HepG2 (cell line): ENCODE data around the gene ZER1. TPM values are rescaled to one million over a fixed set of nuclear protein-coding genes. Genes with fewer than 3 reads are reported as not detected.
"Not testable (repeated sequence)": the region's sequence is repeated elsewhere in the genome, so short reads cannot be mapped to it uniquely, and the experiment has no call there.

ENCODE experiments used
- ATAC-seq: fragments of 200-7000 bp; cut with Tn5 transposase; 3 replicates; pipeline ENCODE4 v1.9.1; 2020; ENCODE audit warnings: mild to moderate bottlenecking, moderate library complexity
- BruUV-seq: library from RNA; stranded (reverse); fragments of 400-500 nt; replicated peaks from 2 replicates; lab custom pipeline; 2021; lab: Mats Ljungman, UMichigan
- CTCF ChIA-PET: fragments of 300-600 bp; formaldehyde crosslinking; extraction: SDS; loops from one replicate; lab custom pipeline; 2021; ENCODE audit warnings: low total read pairs, inconsistent platforms, low intra/inter-chr PET ratio; lab: Yijun Ruan, JAX
- POLR2A ChIA-PET: fragments of 350-600 bp; sonication (Branson Sonifier 250); formaldehyde crosslinking; loops from one replicate; lab custom pipeline; 2020; ENCODE audit warnings: antibody characterized with exemption, inconsistent platforms; lab: Yijun Ruan, JAX
- DNase-seq: peaks from one replicate; pipeline ENCODE4 v3.0.0-alpha.2; 2015; ENCODE audit warnings: low spot score
- FAIRE-seq: peaks from 3 replicates; lab custom pipeline; 2011; peaks lifted over from hg19 to GRCh38; lab: Jason Lieb, UNC
- H2AFZ ChIP-seq: one replicate; pipeline ENCODE4 v1.6.1; 2011; ENCODE audit warnings: low read length, inconsistent platforms
- H3K27ac ChIP-seq: fragments of 300-600 bp; 3 replicates; pipeline ENCODE4 v1.8.0; 2011; ENCODE audit warnings: mixed run types, mild to moderate bottlenecking, mixed read lengths, low read length, inconsistent platforms; ENCODE audit not compliant: insufficient read depth; ENCODE audit errors: extremely low read length
- H3K27me3 ChIP-seq, 2 experiments: fragments of 200-600 bp in 1 of 2; 2 replicates in 1 of 2; 3 replicates in 1 of 2; pipeline versions ENCODE4 v1.6.0 to v1.8.0; 2011; ENCODE audit warnings: low read length in 2 of 2, mild to moderate bottlenecking in 2 of 2, moderate library complexity in 2 of 2, inconsistent platforms in 1 of 2; ENCODE audit not compliant: insufficient read depth in 2 of 2, control insufficient read depth in 1 of 2
- H3K36me3 ChIP-seq, 2 experiments: fragments of 200-600 bp in 1 of 2; replicated peaks in 1 of 2; 2 replicates in 1 of 2; 3 replicates in 1 of 2; pipeline versions ENCODE4 v1.5.1 to v1.8.0; 2011; ENCODE audit warnings: low read length in 2 of 2, inconsistent platforms in 1 of 2; ENCODE audit not compliant: insufficient read depth in 2 of 2, control insufficient read depth in 1 of 2
- H3K4me1 ChIP-seq: 2 replicates; pipeline ENCODE4 v1.5.1; 2012; ENCODE audit warnings: low read length, inconsistent platforms; ENCODE audit not compliant: insufficient read depth
- H3K4me2 ChIP-seq: 2 replicates; pipeline ENCODE4 v1.6.0; 2011; ENCODE audit warnings: low read depth, low read length, inconsistent platforms
- H3K4me3 ChIP-seq, 3 experiments: fragments of 200-600 bp in 1 of 3; sonication (generic), shearing (Covaris generic) in 1 of 3; replicated peaks in 1 of 3; 2 replicates each; pipeline ENCODE4 v1.5.1; 2011 to 2016; ENCODE audit warnings: low read length in 3 of 3, inconsistent platforms in 2 of 3, low read depth in 2 of 3, mild to moderate bottlenecking in 2 of 3, control low read depth in 1 of 3, mixed read lengths in 1 of 3; ENCODE audit not compliant: insufficient read depth in 1 of 3
- H3K79me2 ChIP-seq: one replicate; pipeline ENCODE4 v1.6.1; 2011; ENCODE audit warnings: low read length, inconsistent platforms; ENCODE audit not compliant: insufficient read depth
- H3K9ac ChIP-seq: 2 replicates; pipeline ENCODE4 v1.6.0; 2011; ENCODE audit warnings: mild to moderate bottlenecking, low read depth, low read length, inconsistent platforms; ENCODE audit not compliant: insufficient read depth
- H3K9me3 ChIP-seq: 2 replicates; pipeline ENCODE4 v1.5.1; 2012; ENCODE audit warnings: mild to moderate bottlenecking, low read length
- H4K20me1 ChIP-seq: 2 replicates; pipeline ENCODE4 v1.6.0; 2011; ENCODE audit warnings: inconsistent platforms, mild to moderate bottlenecking, low read length, moderate library complexity; ENCODE audit not compliant: insufficient read depth
- CBX5 ChIP-seq: sonication (generic); formaldehyde crosslinking; IDR thresholded peaks from 2 replicates; pipeline ENCODE4 v1.4.0; 2020; ENCODE audit warnings: missing genetic modification reagents, borderline replicate concordance
- ELK4 ChIP-seq: sonication (generic); formaldehyde crosslinking; IDR thresholded peaks from 2 replicates; pipeline ENCODE4 v1.9.0; 2021; ENCODE audit warnings: missing genetic modification reagents, borderline replicate concordance
- ZNF441 ChIP-seq: sonication (generic); formaldehyde crosslinking; IDR thresholded peaks from 2 replicates; pipeline ENCODE4 v1.7.0; 2021; ENCODE audit warnings: missing genetic modification reagents, borderline replicate concordance
- WGBS: methylation state at CpG from one replicate; pipeline ENCODE4 v1.1.6; 2017; ENCODE audit warnings: low lambda C conversion rate; 5-methylcytosine and 5-hydroxymethylcytosine counted together
- in situ Hi-C: cut with HindIII; loops from 2 replicates; pipeline ENCODE4 v1.10.0; 2017; ENCODE audit warnings: low pct_unique_long_range_greater_than_20kb; ENCODE audit not compliant: extremely low pct_ligation_motif_present
- intact Hi-C: fragments of 100-400 bp; cut with micrococcal nuclease; formaldehyde crosslinking; loops from one replicate; pipeline ENCODE4 v1.10.0; 2022; ENCODE audit not compliant: unreplicated experiment
- polyA plus RNA-seq, 8 experiments: library from polyadenylated mRNA; depleted of rRNA in 3 of 8; stranded (reverse) in 7 of 8; unstranded in 1 of 8; fragments of >200 nt; fragmentation: Illumina TruSeq in 4 of 8; extraction: Trizol in 4 of 8; gene quantifications; 2 replicates each; pipeline versions ENCODE4 v1.2.1 to v1.2.3, GENCODE V29; 2011 to 2016; ENCODE audit warnings: low read depth in 4 of 8, missing spikeins in 1 of 8, mixed read lengths in 1 of 8; ENCODE audit not compliant: insufficient read depth in 1 of 8
- total RNA-seq, 5 experiments: library from RNA; depleted of rRNA; stranded (reverse); fragments of >200 nt; fragmentation: Illumina TruSeq; extraction: Trizol; gene quantifications; 2 replicates each; pipeline ENCODE4 v1.2.3, GENCODE V29; 2016; ENCODE audit warnings: low read depth in 1 of 5
- TF ChIP-seq, protein P1 (sequence below): sonication (generic); formaldehyde crosslinking; IDR thresholded peaks from 2 replicates; pipeline ENCODE4 v1.5.1; 2020; ENCODE audit warnings: mild to moderate bottlenecking, missing genetic modification reagents

The ZER1 gene
- total and polyA plus RNA-seq, 2 of the 13 experiments (the other 11 are each of a cell fraction or from before 2014, with no cell fraction given): 7.7 to 40.0 TPM

GRCh38 chr9:128781187-128782070, 9.7 kb upstream of the ZER1 start:
- POLR2A ChIA-PET: interaction anchor here (1.5 kb wide), 1 partner anchor 37 kb away, joined by 3 read pairs; the partner anchor contains the start of gene ENDOG
- Histone ChIP-seq H2AFZ (no peak overlapping the region), H3K4me1 (peaks cover 14% of the 10 kb centered on the region), H3K36me3 (no peaks in the 10 kb centered on the region), H3K4me2 (no peak overlapping the region), H3K27me3 (no peaks in the 10 kb centered on the region), H3K9ac (no peak overlapping the region), H4K20me1 (no peaks in the 10 kb centered on the region)
- FAIRE-seq: no peak
- no TSS peak for BruUV-seq
- WGBS: 42% methylated on average over 7 of the region's 7 CpGs
- no peak for ATAC-seq
- intact Hi-C loops: no loop called here
- TF ChIP-seq ZNF441 (CRISPR knock-in tag) (0 out of 2 replicates have a peak, but pooled peaks have one; percentile 39), ELK4 (CRISPR knock-in tag) (no peak), CBX5 (CRISPR knock-in tag) (no peak)
- TF ChIP-seq, protein P1, sequence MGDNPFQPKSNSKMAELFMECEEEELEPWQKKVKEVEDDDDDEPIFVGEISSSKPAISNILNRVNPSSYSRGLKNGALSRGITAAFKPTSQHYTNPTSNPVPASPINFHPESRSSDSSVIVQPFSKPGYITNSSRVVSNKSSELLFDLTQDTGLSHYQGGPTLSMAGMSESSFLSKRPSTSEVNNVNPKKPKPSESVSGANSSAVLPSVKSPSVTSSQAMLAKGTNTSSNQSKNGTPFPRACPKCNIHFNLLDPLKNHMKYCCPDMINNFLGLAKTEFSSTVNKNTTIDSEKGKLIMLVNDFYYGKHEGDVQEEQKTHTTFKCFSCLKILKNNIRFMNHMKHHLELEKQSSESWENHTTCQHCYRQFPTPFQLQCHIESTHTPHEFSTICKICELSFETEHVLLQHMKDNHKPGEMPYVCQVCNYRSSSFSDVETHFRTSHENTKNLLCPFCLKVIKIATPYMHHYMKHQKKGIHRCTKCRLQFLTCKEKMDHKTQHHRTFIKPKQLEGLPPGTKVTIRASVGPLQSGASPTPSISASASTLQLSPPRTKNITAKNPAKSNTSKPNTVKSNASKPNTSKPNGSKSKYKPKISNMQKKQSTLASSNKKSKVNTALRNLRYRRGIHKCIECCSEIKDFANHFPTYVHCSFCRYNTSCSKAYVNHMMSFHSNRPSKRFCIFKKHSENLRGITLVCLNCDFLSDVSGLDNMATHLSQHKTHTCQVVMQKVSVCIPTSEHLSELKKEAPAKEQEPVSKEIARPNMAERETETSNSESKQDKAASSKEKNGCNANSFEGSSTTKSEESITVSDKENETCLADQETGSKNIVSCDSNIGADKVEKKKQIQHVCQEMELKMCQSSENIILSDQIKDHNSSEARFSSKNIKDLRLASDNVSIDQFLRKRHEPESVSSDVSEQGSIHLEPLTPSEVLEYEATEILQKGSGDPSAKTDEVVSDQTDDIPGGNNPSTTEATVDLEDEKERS (CRISPR knock-in tag): peak; percentile 49; the same call in 1 of the 2 replicates
- TF ChIP-seq, all 625 proteins: peak for 2
- DNase-seq: no peak
- in situ Hi-C loops: no loop called here
- Histone ChIP-seq H3K9me3 (peaks cover 16% of the 10 kb centered on the region), H3K4me3 (no peak overlapping the region), H3K27ac (no peak overlapping the region), H3K79me2 (no peaks in the 10 kb centered on the region)
- CTCF ChIA-PET: no interaction called here

GRCh38 chr9:128780093-128780492, 8.4 kb upstream of the ZER1 start:
- H3K4me3 ChIP-seq, intact Hi-C loops, CTCF ChIA-PET, H3K27ac ChIP-seq, H3K4me2 ChIP-seq, DNase-seq, in situ Hi-C loops, FAIRE-seq, H3K9ac ChIP-seq, POLR2A ChIA-PET, H3K36me3 ChIP-seq, BruUV-seq, ATAC-seq, H3K27me3 ChIP-seq, H3K79me2 ChIP-seq, H4K20me1 ChIP-seq, H2AFZ ChIP-seq: not testable (repeated sequence)
- Histone ChIP-seq H3K9me3 (peaks cover 16% of the 10 kb centered on the region), H3K4me1 (peaks cover 12% of the 10 kb centered on the region)
- 88% methylated on average over 11 of the region's 27 CpGs for WGBS
